H7 (cell line): Measurements from ENCODE around the gene CTIF. TPM values are rescaled to one million over a fixed set of nuclear protein-coding genes. Genes with fewer than 3 reads are reported as not detected.

Source experiments
- DNase-seq: peaks from one replicate; pipeline ENCODE4 v3.0.0; 2012
- H3K27me3 ChIP-seq: 2 replicates; pipeline ENCODE4 v1.6.0; 2011; ENCODE audit warnings: mild to moderate bottlenecking, low read length; ENCODE audit not compliant: control insufficient read depth, insufficient read depth
- H3K36me3 ChIP-seq: replicated peaks from 2 replicates; pipeline ENCODE4 v1.5.1; 2011; ENCODE audit warnings: low read length; ENCODE audit not compliant: control insufficient read depth, insufficient read depth
- H3K4me3 ChIP-seq: 2 replicates; pipeline ENCODE4 v1.5.1; 2011; ENCODE audit warnings: low read depth, mild to moderate bottlenecking, control low read depth, low read length, moderate library complexity; ENCODE audit not compliant: insufficient read depth
- total RNA-seq: library from RNA; depleted of rRNA; stranded (reverse); fragments of >200 nt; shearing (Covaris generic); gene quantifications from 2 replicates; pipeline ENCODE4 v1.2.3, GENCODE V29; 2014

Gene CTIF
- total RNA-seq, 1 experiment from 2014 or later = 9.8 TPM

- no peak for DNase-seq
- H3K36me3 ChIP-seq = no peaks in the 10 kb centered on the region
- H3K4me3 ChIP-seq = no peak overlapping the region
- no peaks in the 10 kb centered on the region for H3K27me3 ChIP-seq
Observed at GRCh38 chr18:48790869-48791635, 252.2 kb downstream of the CTIF start.

- Histone ChIP-seq H3K36me3 (no peaks in the 10 kb centered on the region), H3K4me3 (no peak overlapping the region), H3K27me3 (no peaks in the 10 kb centered on the region)
- no peak for DNase-seq
Observed at GRCh38 chr18:48791636-48792105, 252.8 kb downstream of the CTIF start.

- no peaks in the 10 kb centered on the region for H3K27me3 ChIP-seq
- no peak overlapping the region for H3K4me3 ChIP-seq
- no peaks in the 10 kb centered on the region for H3K36me3 ChIP-seq
- DNase-seq = no peak
Observed at GRCh38 chr18:48792141-48792540, 253.3 kb downstream of the CTIF start.

- Histone ChIP-seq H3K4me3 (no peak overlapping the region), H3K36me3 (no peaks in the 10 kb centered on the region)
- no peak for DNase-seq
Observed at GRCh38 chr18:48792611-48793380, 254.0 kb downstream of the CTIF start.

GRCh38 chr18:48794251-48794970, 255.6 kb downstream of the CTIF start:
- Histone ChIP-seq H3K27me3 (no peaks in the 10 kb centered on the region), H3K36me3 (no peaks in the 10 kb centered on the region), H3K4me3 (no peak overlapping the region)
- no peak for DNase-seq

More at GRCh38 chr18:48792611-48793380, 254.0 kb downstream of the CTIF start:
- H3K27me3 ChIP-seq = no peaks in the 10 kb centered on the region

- DNase-seq = no peak
- Histone ChIP-seq H3K36me3 (no peaks in the 10 kb centered on the region), H3K4me3 (no peak overlapping the region), H3K27me3 (no peaks in the 10 kb centered on the region)
Observed at GRCh38 chr18:48795696-48796095, 256.9 kb downstream of the CTIF start.

- Histone ChIP-seq H3K27me3 (no peaks in the 10 kb centered on the region), H3K4me3 (no peak overlapping the region), H3K36me3 (no peaks in the 10 kb centered on the region)
- no peak for DNase-seq
Observed at GRCh38 chr18:48796491-48797205, 257.8 kb downstream of the CTIF start.

GRCh38 chr18:48797841-48798255, 259.0 kb downstream of the CTIF start:
- no peak for DNase-seq
- no peaks in the 10 kb centered on the region for H3K27me3 ChIP-seq
- no peaks in the 10 kb centered on the region for H3K36me3 ChIP-seq
- no peak overlapping the region for H3K4me3 ChIP-seq

- no peaks in the 10 kb centered on the region for H3K27me3 ChIP-seq
- no peaks in the 10 kb centered on the region for H3K36me3 ChIP-seq
- DNase-seq = no peak
- H3K4me3 ChIP-seq = no peak overlapping the region
Observed at GRCh38 chr18:48798334-48799245, 259.8 kb downstream of the CTIF start.

GRCh38 chr18:48799724-48800315, 261.0 kb downstream of the CTIF start:
- DNase-seq = no peak
- Histone ChIP-seq H3K36me3 (no peaks in the 10 kb centered on the region), H3K27me3 (no peaks in the 10 kb centered on the region), H3K4me3 (no peak overlapping the region)

- no peaks in the 10 kb centered on the region for H3K27me3 ChIP-seq
- H3K4me3 ChIP-seq = no peak overlapping the region
- no peaks in the 10 kb centered on the region for H3K36me3 ChIP-seq
- no peak for DNase-seq
Observed at GRCh38 chr18:48800466-48800865, 261.6 kb downstream of the CTIF start.

- Histone ChIP-seq H3K4me3 (no peak overlapping the region), H3K36me3 (no peaks in the 10 kb centered on the region), H3K27me3 (no peaks in the 10 kb centered on the region)
- no peak for DNase-seq
Observed at GRCh38 chr18:48800876-48801727, 262.3 kb downstream of the CTIF start.
